ENCODE measurements around the gene ATP9A.
A peak's percentile ranks its signal among the peaks of the same experiment; 100 is the strongest.
"Not testable (repeated sequence)": the region's sequence is repeated elsewhere in the genome, so short reads cannot be mapped to it uniquely, and the experiment has no call there.

Gene ATP9A

GRCh38 chr20:51593584-51593983, 174.6 kb downstream of the ATP9A start:
- DNase-seq: no peak

- no peak for DNase-seq
Observed at GRCh38 chr20:51592564-51592963, 175.6 kb downstream of the ATP9A start.

GRCh38 chr20:51591871-51592270, 176.3 kb downstream of the ATP9A start:
- no peak for DNase-seq

GRCh38 chr20:51588762-51589161, 179.4 kb downstream of the ATP9A start:
- DNase-seq: no peak

- no peak for DNase-seq
Observed at GRCh38 chr20:51587145-51587544, 181.0 kb downstream of the ATP9A start.

GRCh38 chr20:51586005-51586440, 182.2 kb downstream of the ATP9A start:
- DNase-seq: peak; percentile 33

GRCh38 chr20:51585148-51585547, 183.0 kb downstream of the ATP9A start:
- DNase-seq: no peak

GRCh38 chr20:51584737-51585136, 183.5 kb downstream of the ATP9A start:
- no peak for DNase-seq

- DNase-seq: no peak
Observed at GRCh38 chr20:51584116-51584515, 184.1 kb downstream of the ATP9A start.

- DNase-seq: no peak
Observed at GRCh38 chr20:51583499-51583898, 184.7 kb downstream of the ATP9A start.

GRCh38 chr20:51583073-51583472, 185.1 kb downstream of the ATP9A start:
- DNase-seq: no peak

- no peak for DNase-seq
Observed at GRCh38 chr20:51581571-51581970, 186.6 kb downstream of the ATP9A start.

- no peak for DNase-seq
Observed at GRCh38 chr20:51579137-51579536, 189.1 kb downstream of the ATP9A start.

- no peak for DNase-seq
Observed at GRCh38 chr20:51578145-51578459, 190.1 kb downstream of the ATP9A start.

- DNase-seq: no peak
Observed at GRCh38 chr20:51577432-51578144, 190.6 kb downstream of the ATP9A start.

GRCh38 chr20:51575486-51575885, 192.7 kb downstream of the ATP9A start:
- DNase-seq: no peak

- DNase-seq: peak; percentile 77
Observed at GRCh38 chr20:51574248-51575033, 193.7 kb downstream of the ATP9A start.

- no peak for DNase-seq
Observed at GRCh38 chr20:51573576-51574243, 194.5 kb downstream of the ATP9A start.

GRCh38 chr20:51571460-51571794, 196.8 kb downstream of the ATP9A start:
- DNase-seq: no peak

GRCh38 chr20:51570739-51571459, 197.3 kb downstream of the ATP9A start:
- DNase-seq: no peak

GRCh38 chr20:51569815-51570738, 198.1 kb downstream of the ATP9A start:
- DNase-seq: no peak

- not testable (repeated sequence) for DNase-seq
Observed at GRCh38 chr20:51568533-51568932, 199.7 kb downstream of the ATP9A start.

Measured in activated CD4-positive, alpha-beta T cell treated with anti-CD3 and anti-CD28 coated beads for 48 hours (primary cell).